H9 (cell line): ENCODE results near the gene LARGE1. TPM values are rescaled to one million over a fixed set of nuclear protein-coding genes. Genes with fewer than 3 reads are reported as not detected.

Experiments
- DNase-seq: peaks from one replicate; pipeline ENCODE4 v3.0.0-alpha.2; 2017
- H2AFZ ChIP-seq: one replicate; pipeline ENCODE4 v1.6.1; 2013; ENCODE audit warnings: mild to moderate bottlenecking, low read length, control low read depth, moderate library complexity
- H2AK5ac ChIP-seq: 2 replicates; pipeline ENCODE4 v1.6.1; 2013; ENCODE audit warnings: low read length, control low read depth, mixed read lengths; ENCODE audit not compliant: insufficient read length
- H2BK120ac ChIP-seq: one replicate; pipeline ENCODE4 v1.6.1; 2013; ENCODE audit warnings: low read depth, mild to moderate bottlenecking, low read length, control low read depth, inconsistent platforms; ENCODE audit not compliant: poor library complexity, severe bottlenecking
- H2BK12ac ChIP-seq: 2 replicates; pipeline ENCODE4 v1.6.1; 2013; ENCODE audit warnings: low read length, control low read depth, mixed read lengths, low read depth; ENCODE audit not compliant: insufficient read length
- H2BK15ac ChIP-seq: 2 replicates; pipeline ENCODE4 v1.6.1; 2013; ENCODE audit warnings: low read depth, low read length, control low read depth
- H2BK20ac ChIP-seq: one replicate; pipeline ENCODE4 v1.6.1; 2013; ENCODE audit warnings: low read depth, mild to moderate bottlenecking, low read length, control low read depth, inconsistent platforms; ENCODE audit not compliant: poor library complexity, severe bottlenecking
- H2BK5ac ChIP-seq: 2 replicates; pipeline ENCODE4 v1.6.1; 2013; ENCODE audit warnings: low read length, control low read depth, mixed read lengths; ENCODE audit not compliant: insufficient read length
- H3K14ac ChIP-seq: 2 replicates; pipeline ENCODE4 v1.6.1; 2013; ENCODE audit warnings: low read length, control low read depth; ENCODE audit not compliant: insufficient read depth
- H3K18ac ChIP-seq: 2 replicates; pipeline ENCODE4 v1.6.1; 2013; ENCODE audit warnings: low read depth, mild to moderate bottlenecking, mixed read lengths, low read length, control low read depth; ENCODE audit not compliant: insufficient read length
- H3K23ac ChIP-seq: 2 replicates; pipeline ENCODE4 v1.6.1; 2013; ENCODE audit warnings: low read length, control low read depth, mixed read lengths, low read depth; ENCODE audit not compliant: insufficient read length
- H3K23me2 ChIP-seq: 2 replicates; pipeline ENCODE4 v1.6.1; 2013; ENCODE audit warnings: low read depth, mild to moderate bottlenecking, mixed read lengths, low read length, control low read depth; ENCODE audit not compliant: insufficient read length, poor library complexity, severe bottlenecking
- H3K27ac ChIP-seq: 2 replicates; pipeline ENCODE4 v1.5.1; 2013; ENCODE audit warnings: low read length, control low read depth, mixed read lengths, low read depth; ENCODE audit not compliant: insufficient read length
- H3K27me3 ChIP-seq: 2 replicates; pipeline ENCODE4 v1.6.1; 2013; ENCODE audit warnings: low read length, control low read depth, inconsistent platforms; ENCODE audit not compliant: insufficient read depth
- H3K4ac ChIP-seq: 2 replicates; pipeline ENCODE4 v1.6.1; 2013; ENCODE audit warnings: low read depth, mild to moderate bottlenecking, control low read depth, inconsistent platforms, low read length, moderate library complexity
- H3K4me1 ChIP-seq: 2 replicates; pipeline ENCODE4 v1.6.1; 2013; ENCODE audit warnings: low read length, control low read depth, inconsistent platforms; ENCODE audit not compliant: insufficient read depth
- H3K4me2 ChIP-seq: 2 replicates; pipeline ENCODE4 v1.6.1; 2013; ENCODE audit warnings: low read length, control low read depth, mixed read lengths; ENCODE audit not compliant: insufficient read length, insufficient read depth
- H3K56ac ChIP-seq: 2 replicates; pipeline ENCODE4 v1.6.1; 2013; ENCODE audit warnings: low read depth, mild to moderate bottlenecking, mixed read lengths, low read length, control low read depth; ENCODE audit not compliant: insufficient read length
- H3K79me1 ChIP-seq: 2 replicates; pipeline ENCODE4 v1.6.1; 2013; ENCODE audit warnings: low read depth, mild to moderate bottlenecking, moderate library complexity, low read length, control low read depth, inconsistent platforms; ENCODE audit not compliant: insufficient read depth, poor library complexity, severe bottlenecking
- H3K79me2 ChIP-seq: 2 replicates; pipeline ENCODE4 v1.6.1; 2013; ENCODE audit warnings: low read length, control low read depth, inconsistent platforms; ENCODE audit not compliant: insufficient read depth
- H3K9ac ChIP-seq: 2 replicates; pipeline ENCODE4 v1.6.1; 2013; ENCODE audit warnings: low read length, control low read depth, mixed read lengths; ENCODE audit not compliant: insufficient read length; ENCODE audit errors: extremely low read depth
- H3K9me3 ChIP-seq: one replicate; pipeline ENCODE4 v1.6.1; 2013; ENCODE audit warnings: low read depth, low read length, inconsistent platforms; ENCODE audit not compliant: control insufficient read depth
- H3T11ph ChIP-seq: one replicate; pipeline ENCODE4 v1.6.1; 2013; ENCODE audit warnings: mild to moderate bottlenecking, low read length, control low read depth, inconsistent platforms
- H4K20me1 ChIP-seq: one replicate; pipeline ENCODE4 v1.6.1; 2013; ENCODE audit not compliant: control insufficient read depth, insufficient read length, insufficient read depth
- H4K5ac ChIP-seq: 2 replicates; pipeline ENCODE4 v1.6.1; 2013; ENCODE audit warnings: low read depth, mild to moderate bottlenecking, mixed read lengths, low read length, control low read depth; ENCODE audit not compliant: insufficient read length
- H4K8ac ChIP-seq: replicated peaks from 2 replicates; pipeline ENCODE4 v1.6.1; 2013; ENCODE audit warnings: low read length, control low read depth, mixed read lengths, low read depth; ENCODE audit not compliant: insufficient read length
- H4K91ac ChIP-seq: 2 replicates; pipeline ENCODE4 v1.6.1; 2013; ENCODE audit warnings: low read depth, mild to moderate bottlenecking, moderate library complexity, mixed read lengths, low read length, control low read depth; ENCODE audit not compliant: insufficient read length
- H3K27ac Mint-ChIP-seq, 3 experiments: 2 replicates in 2 of 3; 3 replicates in 1 of 3; pipeline ENCODE4 v1.8.0; 2020 to 2021; ENCODE audit warnings: mixed read lengths in 3 of 3, mild to moderate bottlenecking in 1 of 3, moderate library complexity in 1 of 3
- H3K27me3 Mint-ChIP-seq: 2 replicates; pipeline ENCODE4 v1.8.0; 2021; ENCODE audit warnings: low read depth, mild to moderate bottlenecking, moderate library complexity, mixed read lengths
- H3K36me3 Mint-ChIP-seq, 3 experiments: 2 replicates in 2 of 3; 3 replicates in 1 of 3; pipeline ENCODE4 v1.8.0; 2020 to 2021; ENCODE audit warnings: low read depth in 3 of 3, mixed read lengths in 3 of 3; ENCODE audit not compliant: insufficient read depth in 1 of 3
- H3K4me1 Mint-ChIP-seq, 2 experiments: 2 replicates each; pipeline ENCODE4 v1.8.0; 2020; ENCODE audit warnings: mixed read lengths in 2 of 2
- H3K4me3 Mint-ChIP-seq, 2 experiments: 2 replicates in 1 of 2; 3 replicates in 1 of 2; pipeline ENCODE4 v1.8.0; 2020 to 2021; ENCODE audit warnings: mild to moderate bottlenecking in 2 of 2, mixed read lengths in 2 of 2, moderate library complexity in 1 of 2
- H3K9me3 Mint-ChIP-seq, 2 experiments: 2 replicates in 1 of 2; 3 replicates in 1 of 2; pipeline ENCODE4 v1.8.0; 2020; ENCODE audit warnings: mild to moderate bottlenecking in 2 of 2, mixed read lengths in 2 of 2, moderate library complexity in 1 of 2
- total RNA-seq: library from RNA; stranded (reverse); gene quantifications from 2 replicates; pipeline ENCODE4 v1.2.1, GENCODE V29; 2021
- TF ChIP-seq, protein P1 (sequence below): fragments of 200-600 bp; sonication (generic); conservative IDR thresholded peaks from 3 replicates; pipeline ENCODE4 v1.8.0; 2021; ENCODE audit warnings: antibody characterized with exemption, mild to moderate bottlenecking

Gene LARGE1
- total RNA-seq, 1 experiment from 2014 or later: 43.5 TPM

DNA sequence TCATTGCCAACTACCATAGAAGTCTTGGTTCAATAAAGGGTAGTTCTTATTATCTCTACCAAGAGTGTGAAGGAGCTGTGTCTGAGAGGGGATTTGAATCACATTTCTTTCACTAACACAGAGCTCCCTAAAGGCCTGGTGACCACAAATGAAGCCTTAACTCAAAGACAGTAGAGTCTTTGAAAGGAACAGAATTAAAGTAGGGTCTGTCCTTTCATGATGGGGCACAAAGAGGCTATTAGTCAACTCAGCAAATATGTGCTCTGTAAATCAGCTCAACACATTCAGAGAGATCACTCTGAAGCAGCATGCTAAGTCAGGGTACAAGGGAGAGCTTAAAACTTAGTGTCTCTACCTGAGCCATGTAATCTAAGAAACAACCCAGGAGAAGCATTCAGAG is 649.7 kb downstream of the LARGE1 start:
- Histone ChIP-seq H2BK120ac (no peak overlapping the region), H4K5ac (no peak overlapping the region), H3K4me2 (no peak overlapping the region), H3K4ac (no peak overlapping the region), H3K4me1 (no peaks in the 10 kb centered on the region), H2BK5ac (no peak overlapping the region), H3K23ac (no peak overlapping the region), H2BK20ac (no peak overlapping the region), H3K23me2 (no peaks in the 10 kb centered on the region), H3K27ac (no peak overlapping the region), H3K18ac (no peak overlapping the region), H2AFZ (no peak overlapping the region), H2AK5ac (no peak overlapping the region), H3K56ac (no peak overlapping the region), H3K9ac (no peak overlapping the region), H4K91ac (no peak overlapping the region), H3K14ac (no peak overlapping the region), H3K9me3 (no peaks in the 10 kb centered on the region), H2BK12ac (no peak overlapping the region), H3K79me2 (no peaks in the 10 kb centered on the region), H3K27me3 (no peaks in the 10 kb centered on the region), H4K20me1 (no peaks in the 10 kb centered on the region), H4K8ac (no peak overlapping the region), H3T11ph (no peak overlapping the region), H2BK15ac (no peak overlapping the region), H3K79me1 (no peaks in the 10 kb centered on the region)
- Mint-ChIP-seq H3K4me1 (peaks cover 0 to 3% of the 10 kb centered on the region in 2 experiments; a peak in 3 of 4 replicates), H3K27me3 (peaks cover 3% of the 10 kb centered on the region; the same call in 1 of the 2 replicates), H3K9me3 (no peaks in the 10 kb centered on the region), H3K36me3 (peaks cover 0 to 11% (median 5%) of the 10 kb centered on the region in 3 experiments; a peak in 3 of 7 replicates), H3K4me3 (no peak overlapping the region), H3K27ac (no peak overlapping the region)
- no peak for DNase-seq
- TF ChIP-seq, protein P1, sequence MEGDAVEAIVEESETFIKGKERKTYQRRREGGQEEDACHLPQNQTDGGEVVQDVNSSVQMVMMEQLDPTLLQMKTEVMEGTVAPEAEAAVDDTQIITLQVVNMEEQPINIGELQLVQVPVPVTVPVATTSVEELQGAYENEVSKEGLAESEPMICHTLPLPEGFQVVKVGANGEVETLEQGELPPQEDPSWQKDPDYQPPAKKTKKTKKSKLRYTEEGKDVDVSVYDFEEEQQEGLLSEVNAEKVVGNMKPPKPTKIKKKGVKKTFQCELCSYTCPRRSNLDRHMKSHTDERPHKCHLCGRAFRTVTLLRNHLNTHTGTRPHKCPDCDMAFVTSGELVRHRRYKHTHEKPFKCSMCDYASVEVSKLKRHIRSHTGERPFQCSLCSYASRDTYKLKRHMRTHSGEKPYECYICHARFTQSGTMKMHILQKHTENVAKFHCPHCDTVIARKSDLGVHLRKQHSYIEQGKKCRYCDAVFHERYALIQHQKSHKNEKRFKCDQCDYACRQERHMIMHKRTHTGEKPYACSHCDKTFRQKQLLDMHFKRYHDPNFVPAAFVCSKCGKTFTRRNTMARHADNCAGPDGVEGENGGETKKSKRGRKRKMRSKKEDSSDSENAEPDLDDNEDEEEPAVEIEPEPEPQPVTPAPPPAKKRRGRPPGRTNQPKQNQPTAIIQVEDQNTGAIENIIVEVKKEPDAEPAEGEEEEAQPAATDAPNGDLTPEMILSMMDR: no peak
